NCI-H2171 (cell line): ENCODE data around the gene SEC61B.
A peak's percentile ranks its signal among the peaks of the same experiment; 100 is the strongest.

Experiments
- DNase-seq: peaks from one replicate; lab custom pipeline; 2025; lab: John Stamatoyannopoulos, UW

Gene SEC61B

DNA sequence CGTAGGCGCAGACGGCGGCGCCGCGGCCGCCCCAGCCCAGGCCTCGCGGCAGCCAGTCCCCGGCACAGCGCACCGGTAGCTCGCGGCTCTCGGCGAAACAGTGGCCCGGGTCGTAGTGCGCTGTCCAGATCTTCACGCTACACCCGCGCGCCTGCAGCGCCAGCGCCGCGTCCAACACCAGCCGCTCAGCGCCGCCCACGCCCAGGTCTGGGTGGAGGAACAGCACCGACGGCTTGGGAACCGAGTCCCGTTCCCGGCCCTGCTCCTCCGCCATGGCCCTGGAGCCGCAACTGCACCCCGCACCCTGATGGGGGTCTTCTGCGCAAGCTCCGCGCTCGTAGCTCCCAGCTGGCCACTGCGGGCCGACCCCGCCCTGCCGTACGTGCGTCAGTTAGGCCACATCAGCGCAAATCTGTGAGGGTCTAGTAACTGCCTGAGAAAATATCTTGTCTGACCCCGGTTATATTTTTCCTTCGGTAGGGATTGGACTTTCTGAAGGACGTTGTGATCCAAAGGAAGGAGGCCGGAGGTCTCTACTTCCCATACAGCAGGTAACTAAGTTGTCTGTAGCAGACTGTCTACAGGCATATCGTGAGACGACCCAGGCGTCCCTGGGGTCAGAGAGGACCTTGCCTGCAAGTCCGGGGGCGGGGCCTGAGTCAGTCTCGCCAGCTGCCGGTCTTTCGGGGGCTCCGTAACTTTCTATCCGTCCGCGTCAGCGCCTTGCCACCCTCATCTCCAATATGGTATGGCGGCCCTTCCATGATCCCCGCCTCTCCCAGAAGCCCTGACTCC, at the start of gene SEC61B, which contains the start of gene ALG2:
Gene SEC61B, plus strand, starts transcription at position 662 of the 795 bp plus-strand sequence. Its CDS starts 82 bp downstream, at position 744.
Gene ALG2, minus strand, starts transcription at position 322 of the 795 bp plus-strand sequence. Its CDS starts 48 bp downstream, at position 274.
- DNase-seq = peak; percentile 96

DNA sequence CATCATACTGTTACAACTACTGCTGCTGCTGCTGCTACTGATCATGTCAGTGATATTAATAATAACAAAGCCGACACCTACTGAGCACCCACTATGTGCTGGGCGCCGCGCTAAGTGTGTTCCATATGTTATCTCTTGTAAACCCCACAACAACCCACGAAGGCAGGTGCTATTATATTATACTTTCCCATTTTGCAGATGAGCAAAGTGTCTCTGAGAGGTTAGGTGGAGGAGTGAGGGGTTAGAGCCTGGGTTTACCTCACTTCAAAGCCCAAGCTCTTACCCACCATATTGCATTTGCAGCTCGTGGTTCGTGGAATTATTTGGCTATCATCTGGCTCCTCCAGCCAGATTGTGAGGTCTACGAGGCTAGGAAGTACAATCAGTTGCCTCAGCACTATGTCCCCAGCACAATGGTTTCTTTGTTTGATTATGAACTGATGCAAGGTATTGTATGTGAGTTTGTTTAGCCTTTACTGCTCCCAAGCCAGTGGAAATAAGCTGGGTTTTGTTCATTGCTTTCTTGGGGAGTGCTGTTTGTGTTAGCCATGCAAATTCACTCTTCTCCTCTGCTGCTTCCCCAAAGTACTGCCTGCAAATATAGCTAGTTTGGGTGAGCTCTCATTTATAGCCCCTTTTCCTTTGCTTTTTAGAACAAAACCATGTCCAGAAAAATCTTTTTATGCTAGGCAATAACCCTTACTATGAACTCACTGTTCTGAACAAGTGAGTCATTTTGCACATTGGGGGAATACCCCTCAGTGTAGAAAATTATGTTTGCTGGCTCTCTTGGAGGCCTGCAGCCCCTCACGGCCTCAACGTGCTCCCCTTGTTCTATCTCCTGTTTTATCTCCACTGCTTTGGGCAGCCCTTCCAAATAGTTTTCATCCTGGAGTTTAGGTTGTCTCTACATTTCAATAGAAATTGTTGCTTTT, 48.2 kb upstream of the SEC61B start:
- no peak for DNase-seq

DNA sequence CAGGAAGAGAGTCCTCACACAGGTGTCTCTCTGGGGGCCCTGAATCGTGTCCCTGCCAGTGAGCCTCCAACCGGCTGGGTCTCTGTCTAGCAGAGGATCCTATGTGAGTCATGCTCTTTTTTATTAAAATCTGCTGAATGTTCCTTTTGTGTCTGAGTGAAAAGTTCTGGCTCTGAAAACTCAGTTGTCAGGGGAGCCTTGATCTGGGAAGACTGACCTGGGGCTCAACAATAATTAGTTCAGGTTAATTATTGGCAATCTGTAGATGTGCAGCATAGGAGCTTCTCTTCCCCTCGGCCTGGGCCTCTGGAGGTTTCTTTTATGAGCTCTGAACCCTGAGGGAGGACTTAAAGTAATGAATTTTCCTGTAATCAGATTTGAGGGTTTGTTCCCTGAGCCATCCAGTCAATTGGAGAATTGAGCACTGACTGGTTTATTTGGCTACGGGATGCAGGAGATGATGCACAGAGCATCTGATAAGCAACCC, 45.5 kb upstream of the SEC61B start:
- no peak for DNase-seq

DNA sequence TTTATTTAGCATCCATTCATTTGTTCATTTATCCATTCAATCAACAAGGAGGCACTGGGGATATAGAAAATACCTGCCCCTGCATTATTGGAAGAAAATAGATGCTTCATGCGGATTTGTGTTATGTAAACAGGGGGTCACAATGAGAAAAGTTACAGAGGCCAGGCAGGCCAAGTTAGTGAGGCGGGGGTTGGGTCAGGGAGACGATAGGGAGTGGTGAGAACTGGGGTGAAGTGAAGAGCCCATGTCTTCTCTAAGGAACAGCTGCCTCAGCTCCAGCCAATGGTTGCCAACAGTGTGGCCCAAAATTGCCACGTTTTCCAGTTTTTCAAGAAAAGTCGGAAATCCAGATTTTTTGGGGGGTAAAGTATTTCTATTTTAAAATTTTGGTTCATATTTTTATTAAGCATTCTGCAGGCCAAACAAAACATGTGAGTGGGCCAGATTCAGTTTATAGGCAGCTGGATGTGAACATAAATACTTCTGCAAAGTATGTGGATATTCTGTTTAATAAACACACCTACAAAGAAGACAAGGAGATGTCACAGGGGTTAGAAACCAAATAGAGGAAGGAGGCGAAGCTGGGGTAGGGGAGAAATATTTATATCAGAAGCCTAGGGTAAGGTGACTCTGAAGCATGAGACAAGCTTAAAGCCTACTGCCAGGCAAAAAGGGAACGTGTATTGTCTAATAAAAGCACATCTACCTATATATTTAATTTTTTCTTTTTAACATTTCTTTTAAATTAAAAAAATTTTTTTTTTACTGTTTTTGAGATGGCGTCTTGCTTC, 44.3 kb upstream of the SEC61B start:
- DNase-seq = no peak

DNA sequence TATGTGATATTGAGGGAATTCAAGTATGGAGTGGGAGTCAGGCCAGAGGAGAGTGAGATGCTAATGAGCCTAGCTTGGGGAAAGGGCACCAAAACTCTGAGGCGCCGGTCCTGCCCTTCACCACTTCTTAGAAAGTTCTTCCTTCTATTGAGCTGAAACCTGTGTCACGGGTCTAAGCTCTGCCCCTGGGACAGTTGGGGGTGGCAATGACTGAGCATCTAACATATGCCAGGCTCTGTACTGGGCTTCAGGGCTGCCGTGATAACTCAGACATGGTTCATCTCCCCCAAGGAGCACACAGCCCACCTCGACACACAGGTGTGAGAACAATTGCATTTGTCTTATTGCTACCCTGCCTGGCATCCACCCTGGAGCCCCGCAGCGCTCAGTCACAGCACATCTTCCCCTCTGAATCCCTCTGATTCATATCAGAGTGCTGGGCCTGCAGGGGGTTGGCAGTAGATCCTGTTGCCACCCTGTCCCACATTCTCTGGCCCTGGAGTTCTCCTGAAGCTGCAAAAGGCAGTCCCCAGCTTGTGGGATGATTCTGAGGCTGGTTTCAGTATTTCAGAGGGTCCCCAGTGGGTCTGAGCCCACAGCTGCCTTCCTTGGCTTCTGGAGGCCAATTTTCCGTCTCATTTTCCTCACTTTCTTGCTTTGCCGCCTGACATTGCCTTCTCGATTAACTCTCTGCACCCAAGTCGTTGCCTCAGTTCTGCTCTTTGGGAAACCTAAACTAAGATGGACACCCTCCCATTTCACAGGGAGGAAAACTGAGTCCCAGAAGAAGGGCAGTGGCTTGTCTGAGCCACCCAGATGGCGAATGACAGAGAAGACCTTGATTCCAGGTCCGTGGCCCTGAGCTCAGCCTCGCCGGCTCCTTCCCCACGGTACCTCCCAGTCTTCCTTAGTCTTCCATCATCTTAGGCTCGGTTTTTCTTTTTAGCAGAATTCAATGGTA, 42.9 kb upstream of the SEC61B start:
- no peak for DNase-seq

DNA sequence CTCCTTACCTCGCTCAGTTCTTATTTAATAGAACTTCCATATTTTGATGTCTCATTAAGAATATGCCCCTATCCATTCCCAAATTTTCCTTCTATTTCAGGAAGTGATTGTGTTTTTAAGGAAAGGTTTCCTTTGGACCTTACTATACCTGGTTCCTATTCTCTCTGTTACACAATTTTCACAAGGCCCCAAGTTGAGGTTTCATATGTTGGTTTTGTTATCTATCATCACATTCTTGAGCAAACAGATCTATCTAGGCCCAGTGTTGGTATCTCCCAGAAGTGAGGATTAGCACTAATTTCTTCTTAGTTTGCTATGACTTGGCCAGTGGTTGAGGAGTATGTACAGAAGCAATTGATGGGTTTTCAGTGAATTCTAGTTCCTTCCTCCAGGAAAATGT, 41.9 kb upstream of the SEC61B start:
- no peak for DNase-seq

DNA sequence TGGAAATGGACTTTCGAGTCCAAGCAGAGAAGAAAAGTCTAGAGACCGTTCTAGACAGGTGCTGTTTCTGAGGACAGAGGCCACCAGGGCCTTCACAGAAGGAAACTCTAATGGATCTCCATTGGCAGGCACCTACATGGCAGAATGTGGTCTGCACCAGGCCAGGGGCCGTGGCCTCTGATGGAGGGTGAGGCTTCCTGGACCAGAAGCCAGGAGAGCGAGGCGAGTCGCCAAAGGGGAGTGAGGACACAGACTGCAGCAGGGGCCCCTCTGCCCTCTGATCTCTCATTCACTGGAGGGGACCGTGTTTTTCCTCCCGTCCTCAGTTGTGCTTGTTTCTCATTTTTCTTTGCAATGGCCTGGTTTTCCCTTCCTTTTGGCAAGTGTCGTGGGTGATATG, 41.4 kb upstream of the SEC61B start:
- no peak for DNase-seq

DNA sequence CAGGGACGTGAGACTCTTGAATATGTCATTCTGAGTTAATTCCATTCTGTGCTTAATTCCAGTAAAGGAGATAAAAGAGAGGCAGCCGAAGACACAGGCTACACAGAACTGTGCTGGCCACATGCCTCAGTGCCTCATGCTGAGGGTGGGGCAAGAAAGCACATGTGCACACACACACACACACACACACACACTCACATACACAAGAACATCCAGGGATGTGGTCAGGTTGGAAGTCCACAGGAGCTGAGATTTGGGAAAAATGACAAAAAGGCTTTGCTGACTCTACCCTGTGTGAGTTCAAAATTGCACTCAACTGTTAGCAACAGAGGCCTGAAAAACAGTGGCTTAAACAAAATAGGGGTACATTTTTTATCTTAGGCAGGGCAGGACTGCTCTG, 40.9 kb upstream of the SEC61B start:
- DNase-seq = no peak

DNA sequence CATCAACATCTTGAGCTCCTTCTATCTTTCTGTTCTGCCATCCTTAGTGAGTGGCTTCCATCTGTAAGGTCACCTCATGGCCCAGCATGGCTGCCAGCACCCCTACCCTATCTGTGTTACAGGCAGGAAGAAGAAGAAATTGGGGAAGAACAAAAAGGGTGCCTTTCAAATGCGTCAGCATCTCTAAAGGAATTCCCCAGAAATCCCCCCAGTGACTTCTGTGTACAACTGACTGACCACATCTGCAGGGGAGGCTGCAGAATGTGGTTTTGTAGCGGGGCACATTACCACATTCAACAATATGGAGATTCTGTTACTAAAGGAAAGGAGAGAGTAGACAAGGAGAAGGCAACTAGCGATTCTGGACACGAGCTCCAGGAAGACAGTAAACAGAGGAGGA, 40.5 kb upstream of the SEC61B start:
- no peak for DNase-seq

DNA sequence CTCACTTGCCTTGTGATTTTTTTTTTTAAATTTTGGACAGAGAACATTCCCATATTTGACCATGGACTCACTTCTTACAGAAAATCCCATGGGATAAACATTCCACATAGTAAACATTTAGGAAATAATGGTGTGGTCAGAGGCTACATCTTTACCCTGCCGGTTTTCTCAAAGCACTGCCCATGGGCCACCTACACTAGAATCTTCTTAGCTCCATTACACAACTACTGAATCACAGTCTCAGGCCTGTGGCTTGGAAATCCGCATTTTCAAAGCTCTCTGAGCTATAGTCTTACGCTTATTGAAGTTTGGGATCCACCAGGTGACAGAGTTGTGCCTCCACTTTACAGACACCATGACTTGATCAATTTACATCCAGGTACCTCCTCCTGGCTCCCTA, 39.7 kb upstream of the SEC61B start:
- no peak for DNase-seq

DNA sequence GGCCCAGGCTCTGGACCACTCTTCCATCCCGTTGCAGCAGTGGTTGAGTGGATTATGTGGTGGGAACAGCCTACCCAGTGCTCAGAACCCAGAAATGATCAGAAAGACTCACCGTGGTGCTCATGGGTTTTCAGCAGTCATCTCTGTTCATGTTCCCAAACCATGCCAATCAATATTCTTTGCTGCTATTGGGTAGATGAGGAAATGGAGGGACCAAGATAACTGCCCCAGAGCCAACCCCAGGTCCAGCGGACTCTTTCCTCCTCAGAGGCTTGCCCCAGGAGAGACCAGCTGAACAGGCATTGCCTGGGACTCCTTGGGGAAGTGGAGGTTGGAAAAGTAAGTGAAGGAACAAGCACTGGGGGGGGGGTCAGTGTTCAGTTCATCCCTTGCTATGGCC, 38.5 kb upstream of the SEC61B start:
- no peak for DNase-seq

DNA sequence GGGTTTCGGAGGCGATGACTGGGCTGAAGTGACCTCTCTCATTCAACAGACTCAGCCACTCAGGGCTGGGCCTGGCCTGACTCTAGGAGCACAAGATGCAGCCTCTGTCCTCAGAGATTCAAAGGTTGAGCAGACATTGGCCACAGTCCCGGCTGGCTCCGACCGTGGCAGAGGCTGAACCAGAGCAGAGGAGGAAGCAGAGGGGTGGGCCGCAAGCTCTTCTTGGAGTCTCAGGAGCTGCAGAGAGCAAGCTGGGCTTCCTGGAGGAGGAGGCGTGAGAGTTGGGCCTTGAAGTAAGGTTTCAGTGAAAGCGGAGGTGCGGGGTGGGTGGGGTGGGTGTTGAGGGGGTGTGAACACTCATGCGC, 38.0 kb upstream of the SEC61B start:
- no peak for DNase-seq

DNA sequence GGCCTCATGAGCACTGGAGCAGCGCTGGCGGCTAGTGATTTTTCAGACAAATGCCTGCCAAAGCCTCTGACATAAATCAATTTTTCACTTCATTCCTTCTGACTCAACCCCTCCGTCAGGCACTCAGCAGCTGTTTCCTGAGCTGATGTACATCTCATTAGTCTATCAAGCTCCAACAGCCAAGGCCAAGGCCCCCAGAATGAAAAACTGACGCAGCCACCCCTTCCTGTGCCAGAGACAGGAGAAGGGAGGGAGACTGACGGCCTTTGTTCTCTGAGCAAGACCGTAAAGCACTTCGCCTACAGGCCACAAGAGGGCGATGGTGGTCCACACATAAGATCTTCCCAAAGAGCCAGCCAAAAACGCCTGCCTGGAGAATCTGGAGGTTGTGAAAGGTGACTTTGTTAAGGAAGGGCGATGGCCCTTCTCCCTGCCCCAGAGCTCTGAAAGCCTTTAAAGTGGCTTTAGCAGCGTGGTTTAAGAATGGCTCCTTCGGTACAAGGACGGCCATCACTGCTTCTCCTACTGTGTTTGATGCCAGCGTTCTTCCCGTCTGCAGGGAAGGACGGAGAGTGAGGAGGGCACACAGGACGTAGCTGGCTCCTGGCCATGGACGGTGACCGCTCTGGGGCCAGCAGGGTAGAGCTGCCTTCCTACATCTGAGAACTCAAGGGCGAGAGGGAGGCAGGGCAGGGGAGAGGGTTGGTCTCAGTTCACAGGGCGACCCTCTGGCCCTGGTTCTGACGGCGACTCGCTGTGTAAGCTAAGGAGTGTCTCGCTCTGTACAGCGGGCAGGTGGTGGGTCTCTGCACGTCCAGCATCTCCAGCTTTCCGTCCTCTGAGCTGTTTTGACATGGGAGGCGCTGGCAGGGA, 37.4 kb upstream of the SEC61B start:
- DNase-seq = peak; percentile 76

DNA sequence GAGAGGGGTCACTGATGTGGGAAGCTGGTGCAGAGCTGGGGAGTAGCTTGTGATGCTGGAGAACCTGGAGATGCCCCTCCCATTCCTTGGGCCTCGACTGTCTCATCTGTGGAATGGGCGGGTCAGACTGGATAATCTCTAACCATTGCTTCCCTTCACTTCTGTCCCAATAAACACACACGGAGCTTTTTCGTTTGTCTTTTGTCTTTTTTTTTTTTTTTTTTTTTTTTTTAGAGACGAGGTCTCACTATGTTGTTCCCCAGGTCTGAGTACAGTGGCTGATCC, 36.8 kb upstream of the SEC61B start:
- DNase-seq = no peak

DNA sequence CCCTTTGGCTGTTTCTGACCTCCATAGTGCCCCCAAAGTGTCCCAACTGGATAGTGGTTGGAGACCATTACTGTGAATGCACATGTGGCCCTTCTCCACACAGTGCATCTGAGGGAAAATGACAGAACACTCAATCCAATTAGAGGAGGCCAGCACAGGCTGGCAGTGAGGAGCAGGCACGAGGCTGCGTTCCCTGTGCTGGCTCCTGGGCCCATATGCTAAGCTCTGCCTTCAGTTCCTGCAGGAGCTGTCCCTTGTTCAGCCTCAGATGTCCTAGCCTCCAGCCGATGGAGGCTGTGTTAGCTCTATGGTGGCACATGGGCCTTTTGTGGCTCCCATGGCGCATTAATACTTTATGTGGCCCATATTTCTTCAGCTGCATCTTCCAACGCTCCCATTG, 36.1 kb upstream of the SEC61B start:
- DNase-seq = no peak

DNA sequence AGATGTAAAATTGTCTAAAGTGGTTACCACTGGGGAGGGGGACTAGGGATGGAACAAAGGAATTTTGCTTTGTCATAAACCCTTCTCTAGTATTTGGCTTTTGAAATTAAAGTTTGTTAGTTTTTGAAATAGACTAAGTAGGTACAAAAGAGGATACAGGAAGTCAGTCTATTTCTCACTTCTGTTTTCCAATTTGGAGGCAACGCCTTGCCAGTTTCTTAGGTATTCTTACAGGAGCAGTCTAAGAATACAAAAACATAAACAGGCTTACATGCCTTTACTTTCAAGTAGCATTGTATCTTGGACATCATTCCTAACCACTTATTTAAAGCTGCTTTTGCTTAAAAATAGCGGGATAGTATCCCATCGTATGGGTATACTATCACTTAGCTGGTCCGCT, 34.8 kb upstream of the SEC61B start:
- DNase-seq = no peak

DNA sequence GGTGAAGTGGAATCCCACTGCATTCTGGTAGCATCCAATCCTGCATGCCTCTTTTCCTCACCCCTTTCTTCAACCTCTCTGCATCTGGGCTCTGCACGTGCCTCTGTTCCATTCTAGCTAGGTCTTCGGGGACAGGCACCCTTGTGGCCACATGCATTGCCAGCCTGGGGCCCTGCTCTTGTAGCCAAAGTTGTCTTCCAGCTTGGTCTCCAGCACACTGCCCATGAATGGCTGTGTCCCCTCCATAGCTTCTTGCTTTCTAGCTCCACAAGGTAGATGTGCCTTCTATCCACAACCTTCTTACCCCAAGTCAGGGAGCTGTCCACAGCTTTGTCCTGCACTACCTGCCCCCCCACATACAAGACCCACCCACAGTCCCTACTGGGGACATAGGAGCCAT, 32.9 kb upstream of the SEC61B start:
- no peak for DNase-seq

DNA sequence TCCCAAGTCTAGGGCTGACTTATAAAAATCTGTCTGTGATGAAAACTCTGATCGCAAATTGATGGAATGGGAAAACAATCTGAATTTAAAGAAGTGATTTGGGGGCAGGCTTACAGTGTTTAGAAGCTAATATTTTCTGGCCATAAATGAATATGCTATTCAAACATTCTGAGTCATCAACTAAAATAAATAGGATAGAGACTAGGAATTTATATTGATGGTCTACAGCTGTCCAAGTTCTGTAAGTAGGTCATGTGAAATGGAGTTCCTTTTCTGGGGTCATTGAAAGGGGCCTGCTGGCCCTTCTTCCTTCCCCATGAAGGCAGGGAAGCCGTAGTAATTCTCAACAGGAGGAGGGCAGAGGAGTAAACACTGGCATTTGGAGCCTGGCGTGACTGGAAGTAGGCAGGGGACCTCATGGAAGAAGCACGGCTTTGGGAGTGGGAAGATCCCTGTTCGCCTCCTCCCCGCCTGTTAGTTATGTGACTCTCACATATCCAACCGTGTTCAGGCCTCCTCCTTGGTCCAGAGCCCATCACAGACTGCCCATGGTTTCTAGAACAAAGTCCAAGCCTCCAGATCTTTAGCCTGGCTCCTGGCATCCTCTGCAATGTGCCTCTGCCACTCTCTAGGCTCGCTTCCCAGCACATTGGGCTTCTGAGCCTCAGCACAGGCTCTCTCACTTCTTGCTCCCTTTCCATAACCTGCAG, 32.0 kb upstream of the SEC61B start:
- no peak for DNase-seq

DNA sequence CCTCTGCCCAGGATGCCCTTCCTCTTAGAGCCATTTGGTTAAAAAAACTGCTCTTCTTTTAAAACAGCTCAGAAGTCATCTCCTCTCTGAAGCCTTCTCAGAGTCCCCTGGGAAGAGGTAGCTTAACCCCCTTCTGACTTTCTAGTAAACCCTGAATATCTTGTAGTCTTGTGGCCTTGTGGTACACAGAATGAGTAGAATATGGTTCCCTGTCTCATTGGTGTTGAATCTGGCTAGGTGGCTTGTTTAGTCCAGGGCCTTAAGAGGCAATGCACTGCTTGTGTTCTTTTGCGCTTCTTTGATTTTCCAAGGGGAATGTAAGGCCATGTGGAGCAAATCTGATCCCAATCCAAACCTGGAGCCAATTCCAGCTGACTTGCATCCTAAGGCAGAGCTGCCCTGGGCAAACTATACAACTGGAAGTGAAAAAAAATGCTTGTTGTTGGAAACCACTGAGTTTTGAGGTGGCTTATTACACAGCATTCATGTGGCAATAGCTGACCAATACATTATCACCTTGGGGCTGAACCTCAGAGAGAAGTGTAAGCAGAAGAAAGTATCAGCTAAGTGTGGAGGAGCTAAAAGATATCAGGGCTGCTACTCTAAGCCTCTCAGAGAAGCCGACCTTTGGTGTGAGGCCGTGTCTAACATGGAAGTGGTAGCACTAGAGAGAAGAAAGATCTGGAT, 31.3 kb upstream of the SEC61B start:
- no peak for DNase-seq
